ENCODE results near the gene RYR1. TPM values are rescaled to one million over a fixed set of nuclear protein-coding genes. Genes with fewer than 3 reads are reported as not detected.

Gene RYR1
- total and polyA plus RNA-seq, 10 of the 15 experiments (the other 5 are each of a cell fraction or from before 2014, with no cell fraction given), result under 0.01 to 0.32 (median 0.07) TPM; not detected in 1

DNA sequence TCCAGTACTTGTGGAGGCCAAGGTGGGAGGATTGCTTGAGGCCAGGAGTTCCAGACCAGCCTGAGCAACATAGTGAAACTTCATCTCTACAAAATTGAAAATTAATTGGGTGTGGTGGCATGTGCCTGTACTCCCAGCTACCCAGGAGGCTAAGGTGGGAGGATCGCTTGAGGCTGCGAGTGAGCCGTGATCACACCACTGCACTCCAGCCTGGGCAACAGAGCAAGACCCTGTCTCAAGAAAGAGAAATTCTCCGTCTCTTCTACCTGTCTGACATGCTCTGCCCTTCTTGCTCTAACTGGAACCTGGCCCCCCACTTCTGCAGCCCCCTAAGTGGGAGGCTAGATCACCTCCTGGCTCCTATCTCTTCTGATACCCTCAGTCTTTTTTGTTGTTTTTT is 192.9 kb downstream of the RYR1 start:
- H3K9ac ChIP-seq (ENCODE audit: control insufficient read depth, insufficient read depth, low read length), result no peak overlapping the region
- H3K4me1 ChIP-seq (ENCODE audit: control insufficient read depth, insufficient read depth, low read length), result no peaks in the 10 kb centered on the region
- CTCF ChIA-PET, result interaction anchor here (1.8 kb wide), 1 partner anchor 8 kb away, joined by 9 read pairs; no protein-coding TSS in a partner anchor
- in situ Hi-C loops (cut with MboI), result loop anchor here (25.0 kb wide), 1 partner anchor 214 kb away; the partner anchor contains the start of gene FAM98C
- no peaks in the 10 kb centered on the region for H3K9me3 ChIP-seq (replicated peaks; ENCODE audit: control insufficient read depth, insufficient read depth, low read length)
- SMC1A ChIA-PET (ENCODE audit: uncharacterized antibody, unreplicated experiment), result no interaction called here
- POLR2A ChIA-PET, result interaction anchor here (0.6 kb wide), 1 partner anchor 139 kb away, joined by 4 read pairs; no protein-coding TSS in a partner anchor
- 97% methylated on average over 4 of the region's 4 CpGs for WGBS (ENCODE audit: insufficient coverage, insufficient replicate concordance, low lambda C conversion rate, missing lambda C conversion rate)
- FAIRE-seq (no peak), DNase-seq (ENCODE audit: low read depth, low spot score) (no peak), ATAC-seq (no peak)
- no peaks in the 10 kb centered on the region for H3K27me3 ChIP-seq (replicated peaks in 1 of 2; ENCODE audit: control insufficient read depth in 2 of 2, insufficient read depth in 2 of 2, low read length in 1 of 2)
- no peak overlapping the region for H3K4me2 ChIP-seq (ENCODE audit: control insufficient read depth, insufficient read depth)
- RAD21 ChIA-PET (ENCODE audit: unreplicated experiment), result no interaction called here
- no peak overlapping the region for H2AFZ ChIP-seq (ENCODE audit: control insufficient read depth, low read depth, low read length)
- intact Hi-C loops (cut with micrococcal nuclease; ENCODE audit: unreplicated experiment), result no loop called here
- no peak overlapping the region for H3K4me3 ChIP-seq
- H3K36me3 ChIP-seq (ENCODE audit: control insufficient read depth in 2 of 2, insufficient read depth in 2 of 2, low read length in 1 of 2), result peaks cover 13 to 24% of the 10 kb centered on the region in 2 experiments
- H3K27ac ChIP-seq (ENCODE audit: control insufficient read depth, insufficient read depth), result no peak overlapping the region
- H3K79me2 ChIP-seq (ENCODE audit: control insufficient read depth, insufficient read depth, low read length), result no peaks in the 10 kb centered on the region
- BruUV-seq (replicated peaks), result no TSS peak
- no peaks in the 10 kb centered on the region for H4K20me1 ChIP-seq (ENCODE audit: control insufficient read depth, insufficient read depth)
- TF ChIP-seq NRF1 (conservative IDR thresholded peaks at IDR 0.05; ENCODE audit: low read depth, low read length), result no peak
- TF ChIP-seq SIX5 (IDR thresholded peaks at IDR 0.05; ENCODE audit: low read depth, low read length, severe bottlenecking), result no peak
- TF ChIP-seq IKZF2 (IDR thresholded peaks at IDR 0.05), result no peak
- TF ChIP-seq ELK1 (IDR thresholded peaks at IDR 0.05; ENCODE audit: low read depth, low read length), result no peak
- TF ChIP-seq TARDBP (IDR thresholded peaks at IDR 0.05; ENCODE audit: borderline replicate concordance), result no peak
- TF ChIP-seq RELA (IDR thresholded peaks at IDR 0.05; ENCODE audit: borderline replicate concordance, partially characterized antibody), result no peak
- no peak for TF ChIP-seq CUX1 (IDR thresholded peaks at IDR 0.05; ENCODE audit: insufficient replicate concordance, low read depth, low read length)
- no peak for TF ChIP-seq RAD51 (IDR thresholded peaks at IDR 0.05)
- TF ChIP-seq, protein P1, sequence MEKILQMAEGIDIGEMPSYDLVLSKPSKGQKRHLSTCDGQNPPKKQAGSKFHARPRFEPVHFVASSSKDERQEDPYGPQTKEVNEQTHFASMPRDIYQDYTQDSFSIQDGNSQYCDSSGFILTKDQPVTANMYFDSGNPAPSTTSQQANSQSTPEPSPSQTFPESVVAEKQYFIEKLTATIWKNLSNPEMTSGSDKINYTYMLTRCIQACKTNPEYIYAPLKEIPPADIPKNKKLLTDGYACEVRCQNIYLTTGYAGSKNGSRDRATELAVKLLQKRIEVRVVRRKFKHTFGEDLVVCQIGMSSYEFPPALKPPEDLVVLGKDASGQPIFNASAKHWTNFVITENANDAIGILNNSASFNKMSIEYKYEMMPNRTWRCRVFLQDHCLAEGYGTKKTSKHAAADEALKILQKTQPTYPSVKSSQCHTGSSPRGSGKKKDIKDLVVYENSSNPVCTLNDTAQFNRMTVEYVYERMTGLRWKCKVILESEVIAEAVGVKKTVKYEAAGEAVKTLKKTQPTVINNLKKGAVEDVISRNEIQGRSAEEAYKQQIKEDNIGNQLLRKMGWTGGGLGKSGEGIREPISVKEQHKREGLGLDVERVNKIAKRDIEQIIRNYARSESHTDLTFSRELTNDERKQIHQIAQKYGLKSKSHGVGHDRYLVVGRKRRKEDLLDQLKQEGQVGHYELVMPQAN (conservative IDR thresholded peaks at IDR 0.05), result no peak
- TF ChIP-seq NBN (IDR thresholded peaks at IDR 0.05), result no peak
- TF ChIP-seq SPI1 (IDR thresholded peaks at IDR 0.05; ENCODE audit: borderline replicate concordance, insufficient read depth, low read depth, low read length), result no peak
- no peak for TF ChIP-seq BACH1 (IDR thresholded peaks at IDR 0.05; ENCODE audit: borderline replicate concordance)
